HG03045 (cell line): ENCODE results near the gene PLEKHH2.

Source experiments
- ATAC-seq: cut with Tn5 transposase; IDR thresholded peaks from one replicate; pipeline ENCODE4 v1.9.1; 2021; ENCODE audit warnings: mild to moderate bottlenecking, moderate library complexity; ENCODE audit not compliant: unreplicated experiment

PLEKHH2 gene

DNA sequence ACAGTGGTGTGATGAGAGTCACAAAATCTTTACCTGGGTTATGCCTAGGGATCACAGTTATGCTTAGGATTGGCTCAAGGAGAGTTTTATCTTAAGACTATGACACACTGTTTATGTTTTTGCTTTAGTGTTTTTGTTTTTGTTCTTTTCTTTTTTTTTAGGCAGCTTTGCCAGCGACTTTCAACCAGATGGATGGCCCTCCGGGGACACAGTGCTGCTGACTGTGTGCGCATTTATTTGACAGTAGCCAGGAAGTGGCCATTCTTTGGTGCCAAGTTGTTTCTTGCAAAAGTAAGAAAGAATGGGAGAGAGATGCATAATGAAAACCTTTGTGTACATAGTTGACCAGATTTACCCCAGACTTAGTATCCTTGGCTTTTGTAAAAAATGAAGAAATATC is 121.7 kb downstream of the PLEKHH2 start:
- ATAC-seq: no peak

DNA sequence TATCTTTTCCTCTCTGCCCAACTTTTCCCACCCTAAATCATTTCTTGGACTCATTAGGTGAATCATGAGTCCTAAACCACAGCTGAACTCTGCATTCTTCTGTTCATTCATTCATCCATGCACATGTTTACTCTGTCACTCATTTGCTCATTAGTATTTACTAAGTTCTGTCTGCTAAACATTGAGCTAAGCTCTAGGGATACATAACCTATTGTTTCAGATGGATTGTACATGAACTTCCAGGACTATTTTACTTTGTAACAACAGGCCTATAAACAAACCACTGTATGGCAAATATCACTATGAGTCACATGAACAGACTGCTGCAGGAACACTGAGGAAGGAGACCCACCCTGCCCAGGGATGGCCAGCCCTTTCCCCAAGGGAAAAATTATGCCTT is 122.1 kb downstream of the PLEKHH2 start:
- ATAC-seq: no peak

DNA sequence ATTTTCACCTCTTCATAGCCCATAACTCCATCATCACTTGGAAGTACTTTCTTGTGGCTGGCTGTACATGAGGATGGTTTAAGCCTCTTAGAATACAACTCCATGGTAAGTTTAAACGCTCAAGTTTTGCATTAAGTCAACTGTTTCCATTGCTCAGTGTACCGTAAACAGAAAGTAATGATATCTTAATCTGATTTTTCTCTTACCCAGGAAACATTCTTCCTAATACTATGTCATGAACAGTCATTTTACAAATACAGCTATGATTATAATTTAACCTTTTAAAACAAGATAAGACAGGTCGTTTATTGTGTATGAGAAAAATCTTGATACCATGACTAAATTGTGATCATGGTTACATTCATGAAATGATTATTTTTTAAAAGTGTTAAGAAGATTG is 125.2 kb downstream of the PLEKHH2 start:
- no peak for ATAC-seq

DNA sequence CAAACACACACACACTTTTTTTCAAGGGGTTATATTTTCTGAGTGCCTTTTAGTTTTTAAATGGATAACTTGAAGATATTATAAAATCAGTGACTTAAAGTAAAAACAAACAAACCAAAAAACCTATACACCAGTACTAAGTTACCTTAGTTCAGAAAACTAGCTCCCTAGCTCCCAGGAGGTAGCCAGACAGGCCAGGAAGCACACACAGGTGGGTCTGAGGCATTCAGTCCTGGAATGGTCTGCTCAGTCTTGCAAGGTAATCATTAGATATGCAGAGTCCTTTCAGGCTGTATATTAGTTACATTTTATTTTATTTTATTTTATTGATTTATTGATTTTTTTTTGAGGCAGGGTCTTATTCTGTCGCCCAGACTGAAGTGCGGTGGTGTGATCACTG is 126.0 kb downstream of the PLEKHH2 start:
- no peak for ATAC-seq

DNA sequence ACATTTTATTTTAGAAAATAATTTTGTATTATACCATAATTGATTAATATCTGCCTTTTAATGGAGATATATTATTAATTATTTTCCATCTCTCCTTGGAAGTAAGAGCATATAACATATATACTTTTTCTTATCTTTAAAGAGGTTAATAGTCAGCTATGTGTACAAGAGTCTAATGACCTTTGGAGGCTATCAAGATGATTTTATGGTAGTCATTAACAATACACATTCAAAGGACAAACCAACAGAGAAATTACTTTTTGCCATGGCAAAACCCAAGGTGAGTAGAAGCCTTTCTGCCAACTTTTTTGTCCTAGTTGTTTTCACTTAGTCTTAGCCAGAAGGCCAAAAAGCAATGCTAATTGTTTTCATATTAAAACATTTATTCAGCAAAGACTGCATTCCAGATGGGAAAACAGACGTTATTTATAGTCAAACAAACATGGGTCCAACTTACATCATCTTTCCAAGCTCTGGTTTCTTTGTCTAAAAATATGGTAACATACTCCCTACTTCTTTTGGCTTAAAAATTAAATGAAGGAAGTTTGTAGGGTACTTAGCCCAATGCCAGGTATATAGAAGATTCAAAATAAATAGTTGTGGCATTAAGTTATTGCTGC is 127.1 kb downstream of the PLEKHH2 start:
- ATAC-seq: no peak

DNA sequence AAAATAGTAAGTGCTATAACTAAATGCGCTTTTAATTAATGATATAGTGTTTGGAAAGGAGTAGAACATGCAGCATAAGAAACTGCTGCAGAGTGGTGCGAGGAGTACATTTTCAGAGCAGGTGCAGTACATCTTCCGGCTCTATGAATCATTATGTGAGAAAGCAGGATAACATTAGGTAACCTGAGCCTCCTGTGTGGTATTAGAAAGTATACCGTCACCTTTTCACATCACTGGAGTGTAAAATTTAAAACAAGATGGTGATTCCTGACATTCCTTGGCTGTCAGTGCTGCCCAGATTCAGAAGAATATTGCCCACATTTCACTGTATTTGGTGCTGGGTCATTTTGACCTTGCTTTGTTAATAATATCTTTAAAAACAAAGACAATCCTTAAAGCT is 128.9 kb downstream of the PLEKHH2 start:
- no peak for ATAC-seq

DNA sequence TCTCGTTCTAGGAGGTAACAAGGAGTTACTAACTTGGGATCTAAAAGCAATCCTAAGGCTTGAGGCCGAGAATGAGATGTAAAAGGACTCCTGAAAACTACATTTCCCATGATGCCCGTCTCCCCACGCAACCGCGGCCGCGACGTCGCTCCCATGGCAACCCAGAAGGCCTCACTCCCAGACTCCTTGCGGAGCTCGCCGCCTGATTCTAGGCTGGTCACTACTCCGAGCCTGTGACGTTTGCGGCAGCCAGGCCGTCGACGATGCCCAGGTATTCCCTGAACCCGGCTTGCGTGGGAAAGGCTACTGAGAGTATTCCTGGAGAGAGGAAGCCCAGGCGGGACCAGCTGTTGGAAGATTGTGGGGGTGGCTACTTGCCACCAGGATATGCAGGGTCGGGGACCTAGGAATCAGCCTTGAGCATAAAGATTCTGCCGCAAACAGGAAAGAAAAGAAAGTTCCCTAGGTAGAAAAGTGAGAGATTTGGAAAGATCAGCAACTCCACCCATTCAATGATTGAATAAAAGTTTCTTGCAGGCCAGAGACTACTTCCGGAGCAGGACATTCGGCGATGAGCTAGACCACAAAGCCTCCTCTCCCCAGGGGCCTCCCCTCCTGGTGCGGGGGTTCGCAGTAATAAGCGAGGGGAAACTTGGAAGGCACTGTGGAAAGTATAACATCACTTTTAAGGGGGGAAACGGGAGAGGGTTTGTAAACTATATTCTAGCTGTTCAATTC is 137.0 kb downstream of the PLEKHH2 start, which contains the start of gene DYNC2LI1:
TSS of gene DYNC2LI1 (plus strand) at position 164 of the 738 bp plus-strand sequence. CDS start at position 264, 100 bp downstream.
- peak; percentile 99 for ATAC-seq

DNA sequence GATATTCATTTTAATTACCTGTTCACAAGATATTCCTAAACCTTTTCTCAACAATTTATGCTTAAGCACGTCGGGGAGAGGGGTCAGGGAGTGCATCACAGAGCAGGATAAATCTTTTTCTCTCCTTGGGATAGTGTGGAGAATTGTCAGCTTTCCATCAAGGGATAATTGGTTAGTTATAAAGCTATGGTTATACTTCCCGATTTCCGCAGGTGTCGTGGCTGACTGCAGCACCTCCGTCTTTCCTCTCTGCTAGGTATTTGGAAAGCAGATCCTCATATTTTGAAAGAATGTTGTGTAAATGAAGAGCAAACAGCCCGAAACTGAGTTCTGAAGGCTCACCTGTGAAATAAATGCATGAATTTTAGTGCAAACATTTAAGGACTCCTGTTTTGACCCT is 137.6 kb downstream of the PLEKHH2 start:
- ATAC-seq: no peak

DNA sequence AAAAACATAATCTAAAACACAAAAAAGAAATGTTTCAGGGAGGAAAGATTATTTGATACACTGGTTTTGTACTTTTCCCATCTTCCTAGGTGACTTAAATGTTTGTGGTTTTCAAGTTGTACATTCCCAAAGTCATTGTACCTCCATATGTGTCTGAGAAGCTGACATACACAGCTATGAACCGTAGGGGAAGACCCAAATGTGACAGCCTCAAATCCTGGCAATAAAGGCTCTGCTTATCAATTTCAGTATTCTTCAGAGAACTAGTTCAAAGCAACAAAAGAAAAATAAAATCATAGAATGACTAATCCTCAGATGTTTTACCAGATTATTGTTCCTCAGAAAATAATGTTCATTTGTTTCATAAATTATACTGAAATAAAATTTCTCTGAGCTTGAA is 139.3 kb downstream of the PLEKHH2 start:
- ATAC-seq: no peak

DNA sequence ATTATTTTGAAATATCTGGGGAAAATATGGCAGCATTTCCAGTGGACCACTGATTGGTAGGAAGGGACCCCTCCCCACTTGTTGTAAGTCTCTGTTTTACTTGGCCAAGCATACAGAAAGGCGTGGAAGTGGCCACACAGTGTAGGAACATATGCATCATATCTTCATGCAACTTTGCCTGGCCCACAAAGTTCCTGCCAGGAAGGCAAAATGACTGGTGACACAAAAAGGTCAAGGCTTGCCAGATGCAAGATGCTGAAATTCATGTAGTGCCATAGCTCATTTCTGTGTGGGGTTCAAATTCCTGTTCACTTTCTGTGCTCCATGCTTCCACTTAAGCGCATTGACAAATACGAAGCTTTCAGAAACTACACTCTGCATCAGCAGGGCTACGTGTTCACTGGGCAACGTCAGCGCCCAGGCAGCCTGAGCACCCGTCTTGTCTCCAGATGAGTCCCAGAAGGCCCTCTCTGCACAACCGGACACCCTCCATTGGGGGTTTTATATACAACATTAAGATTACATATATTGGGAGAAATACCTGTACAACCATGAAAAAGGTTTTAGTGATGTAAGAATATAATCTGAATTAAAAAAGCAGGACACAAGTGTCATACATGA is 140.4 kb downstream of the PLEKHH2 start:
- no peak for ATAC-seq

DNA sequence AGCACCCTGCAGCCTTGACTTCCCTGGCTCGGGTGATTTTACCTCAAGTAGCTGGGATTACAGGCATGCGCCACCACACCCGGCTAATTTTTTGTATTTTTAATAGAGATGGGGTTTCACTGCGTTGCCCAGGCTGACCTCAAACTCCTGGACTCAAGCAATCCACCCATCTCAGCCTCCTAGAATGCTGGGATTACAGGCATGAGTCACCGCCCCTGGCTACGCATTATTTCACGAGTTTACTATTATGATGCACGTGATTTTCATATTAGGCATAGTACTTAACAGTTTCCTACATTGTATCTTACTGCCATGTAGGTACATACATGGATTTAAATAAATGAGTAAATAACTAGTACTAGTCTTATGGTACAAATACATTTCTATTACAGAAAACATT is 141.2 kb downstream of the PLEKHH2 start:
- ATAC-seq: no peak

DNA sequence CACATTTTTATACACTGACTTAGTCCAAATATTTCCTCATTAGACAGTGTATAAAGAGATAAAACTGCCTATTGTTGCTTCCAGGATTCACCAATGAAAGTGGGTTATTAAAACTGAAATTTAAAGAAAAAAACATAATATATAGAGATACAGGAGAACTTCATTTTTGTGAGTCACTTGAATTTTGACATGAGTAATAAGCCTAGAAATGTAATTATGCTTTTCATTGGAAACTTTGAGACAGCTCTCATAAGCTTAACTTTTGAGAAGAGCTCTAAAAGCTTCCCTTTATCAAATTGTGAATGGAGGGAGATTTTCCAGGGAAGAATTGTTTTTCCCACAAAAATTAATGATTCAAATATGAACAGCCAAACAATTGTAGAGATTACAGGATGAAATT is 150.8 kb downstream of the PLEKHH2 start:
- ATAC-seq: no peak

DNA sequence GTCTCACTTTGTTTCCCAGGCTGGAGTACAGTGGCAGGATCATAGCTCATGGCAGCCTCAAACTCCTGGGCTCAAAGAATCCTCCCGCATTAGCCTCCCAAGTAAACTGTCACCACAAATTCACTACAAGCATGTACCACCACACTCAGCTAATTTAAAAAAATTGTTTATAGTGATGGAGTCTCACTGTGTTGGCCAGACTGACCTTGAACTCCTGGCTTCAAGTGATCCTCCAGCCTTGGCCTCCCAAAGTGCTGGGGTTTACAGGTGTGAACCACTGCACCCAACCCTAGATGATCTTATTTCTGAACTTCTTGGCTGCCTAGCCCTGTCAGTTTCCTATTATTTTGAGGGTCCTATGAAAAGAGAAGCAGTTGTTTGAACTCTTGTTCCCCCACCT is 151.6 kb downstream of the PLEKHH2 start:
- no peak for ATAC-seq

DNA sequence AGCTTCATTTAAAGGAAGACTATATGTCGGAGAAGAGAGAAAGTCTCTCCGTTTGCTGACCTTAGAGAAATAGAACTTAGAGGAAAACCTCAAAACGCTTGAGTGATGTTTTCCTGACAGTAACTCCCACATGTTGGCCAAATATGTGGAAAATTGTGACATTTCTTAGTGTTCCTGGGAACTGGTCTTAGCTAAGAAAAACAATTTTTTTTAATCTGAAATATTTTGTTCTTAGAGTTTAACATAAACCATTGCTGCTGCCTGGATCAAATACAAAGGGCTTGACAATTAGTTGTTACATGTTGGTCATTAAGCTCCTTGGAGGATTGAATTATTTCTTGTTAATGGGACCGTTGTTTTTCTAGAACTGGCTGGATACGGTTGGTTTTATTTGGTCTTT is 153.1 kb downstream of the PLEKHH2 start:
- no peak for ATAC-seq

DNA sequence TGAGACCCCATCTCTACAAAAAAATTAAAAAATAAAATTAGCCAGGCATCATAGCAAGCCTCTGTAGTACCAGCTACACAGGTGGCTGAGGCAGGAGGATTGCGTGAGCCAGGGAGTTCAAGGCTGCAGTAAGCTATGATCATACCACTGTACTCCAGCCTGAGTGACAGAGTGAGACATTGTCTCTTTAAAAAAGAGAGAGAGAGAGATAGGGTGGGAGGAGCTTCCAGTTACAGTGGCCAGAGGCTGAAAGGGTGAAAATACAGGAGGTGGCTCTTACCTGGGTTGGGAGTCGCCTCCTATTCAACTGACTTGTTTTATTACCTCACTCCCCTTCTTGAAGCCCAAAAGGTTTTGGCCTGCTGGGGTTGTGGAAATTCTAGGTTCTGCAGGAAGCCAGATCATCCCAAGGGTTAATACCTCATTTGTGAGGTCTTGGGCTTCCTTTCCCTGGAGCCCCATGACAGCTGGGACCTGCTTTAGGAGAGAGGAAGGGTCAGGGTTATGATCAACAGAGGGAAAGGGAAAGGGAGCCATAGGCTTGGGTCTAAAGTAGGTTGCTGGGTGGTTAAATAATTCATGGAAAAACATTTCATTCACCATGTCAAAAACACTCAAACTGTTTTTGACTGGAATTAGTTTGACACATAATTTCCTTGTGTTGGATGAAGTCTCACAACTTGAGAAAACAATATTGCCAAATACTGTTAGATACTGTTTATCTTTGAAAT is 154.1 kb downstream of the PLEKHH2 start:
- no peak for ATAC-seq

DNA sequence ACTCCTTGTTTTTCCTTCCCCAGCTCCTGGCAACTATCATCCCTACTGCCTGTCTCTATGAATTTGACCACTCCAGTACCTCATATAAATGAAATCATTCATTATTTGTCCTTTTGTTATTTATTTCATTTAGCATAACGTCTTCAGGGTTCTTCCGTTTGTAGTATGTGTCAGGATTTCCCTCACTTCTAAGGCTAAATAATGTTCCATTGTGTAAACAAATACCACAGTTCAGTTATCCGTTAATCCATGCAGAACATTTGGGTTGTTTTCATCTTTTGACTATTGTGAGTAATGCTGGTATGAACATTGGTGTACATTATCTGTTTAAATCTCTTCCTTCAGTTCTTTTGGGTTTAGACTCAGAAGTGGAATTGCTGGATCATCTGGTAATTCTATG is 155.6 kb downstream of the PLEKHH2 start:
- ATAC-seq: no peak

DNA sequence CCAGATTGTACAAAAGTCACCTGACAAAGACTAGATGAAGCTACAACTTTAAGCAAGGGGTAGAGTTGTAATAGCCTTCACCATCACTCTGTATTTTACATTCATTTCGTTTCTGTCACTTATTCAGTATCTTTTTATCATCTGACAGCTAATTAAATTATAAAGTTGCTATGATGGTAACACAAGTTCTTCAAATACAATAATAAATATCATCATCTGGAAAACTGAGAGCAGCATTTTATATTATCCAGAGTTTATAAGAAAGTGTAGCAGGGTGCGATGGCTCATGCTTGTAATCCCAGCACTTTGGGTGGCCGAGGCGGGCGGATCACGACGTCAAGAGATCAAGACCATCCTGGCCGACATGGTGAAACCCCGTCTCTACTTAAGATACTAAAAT is 157.9 kb downstream of the PLEKHH2 start:
- no peak for ATAC-seq

DNA sequence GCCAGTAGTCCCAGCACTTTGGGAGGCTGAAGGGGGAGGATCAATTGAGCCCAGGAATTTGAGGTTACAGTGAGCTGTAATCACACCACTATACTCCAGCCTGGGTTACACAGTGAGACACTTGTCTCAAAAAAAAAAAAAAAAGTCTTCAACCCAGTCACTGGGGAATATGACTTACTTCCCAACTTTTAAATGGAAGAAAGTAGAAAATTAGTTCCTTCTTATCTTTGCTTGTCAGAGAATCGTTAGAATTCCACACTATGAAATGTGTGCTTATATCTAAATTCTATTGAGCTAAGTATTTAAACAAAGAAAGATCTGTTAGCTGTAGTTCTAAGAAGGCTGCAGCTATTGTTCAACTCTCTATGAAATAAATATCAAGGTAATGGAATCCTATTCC is 159.1 kb downstream of the PLEKHH2 start:
- ATAC-seq: no peak

DNA sequence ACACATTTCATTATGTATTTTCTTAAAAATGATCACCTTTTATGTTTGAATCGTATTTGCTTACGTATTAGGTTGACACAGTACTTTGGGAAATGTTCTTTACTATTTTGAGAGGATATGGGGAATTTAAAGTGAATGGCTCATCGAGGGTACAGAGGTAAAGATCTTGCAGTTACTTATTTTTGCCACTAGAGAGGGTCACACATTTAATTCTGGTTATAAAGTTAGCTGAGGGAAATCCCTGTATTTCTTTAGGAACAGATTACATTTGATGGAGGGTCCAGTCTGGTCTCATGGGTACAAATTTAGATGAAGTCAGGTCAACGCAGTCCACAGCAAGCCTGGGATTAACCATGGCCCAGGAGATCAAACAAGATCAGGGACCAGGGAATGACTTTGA is 161.2 kb downstream of the PLEKHH2 start:
- no peak for ATAC-seq

DNA sequence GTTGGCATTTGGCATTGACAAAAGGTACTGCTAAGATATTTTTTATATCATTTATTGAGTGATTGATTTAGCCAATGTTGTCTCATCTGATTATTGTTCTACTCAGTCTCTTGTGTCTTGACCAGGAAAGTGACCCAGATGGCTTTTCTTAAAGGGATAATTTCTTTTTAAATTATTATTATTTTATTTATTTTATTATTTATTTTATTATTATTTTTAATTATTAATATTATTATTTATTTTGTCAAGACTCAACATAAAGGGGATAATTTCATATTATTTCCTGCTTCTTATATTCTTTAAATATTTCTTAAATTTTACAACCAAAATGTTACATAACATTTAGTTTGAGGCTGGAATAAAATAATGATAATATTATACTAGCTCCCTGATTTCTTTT is 163.8 kb downstream of the PLEKHH2 start:
- no peak for ATAC-seq

DNA sequence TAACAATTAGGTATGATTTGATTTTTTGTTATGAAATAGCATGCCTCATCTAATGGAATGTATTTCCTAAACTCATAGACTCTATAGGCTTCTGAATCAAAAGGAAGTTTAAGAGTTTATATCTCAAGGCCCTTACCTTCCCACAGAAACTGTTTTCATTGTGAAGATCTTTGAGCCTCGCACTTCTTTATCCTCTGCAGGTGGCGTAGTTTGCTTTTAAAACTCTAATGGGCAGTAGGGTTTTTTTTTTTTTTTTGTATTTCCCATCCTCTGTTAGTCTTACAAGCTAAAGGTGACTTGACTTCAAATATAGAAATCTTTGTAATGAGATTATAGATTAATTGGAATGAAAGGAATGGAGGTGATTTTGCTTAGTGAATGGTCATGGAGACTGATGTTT is 165.1 kb downstream of the PLEKHH2 start:
- ATAC-seq: no peak

DNA sequence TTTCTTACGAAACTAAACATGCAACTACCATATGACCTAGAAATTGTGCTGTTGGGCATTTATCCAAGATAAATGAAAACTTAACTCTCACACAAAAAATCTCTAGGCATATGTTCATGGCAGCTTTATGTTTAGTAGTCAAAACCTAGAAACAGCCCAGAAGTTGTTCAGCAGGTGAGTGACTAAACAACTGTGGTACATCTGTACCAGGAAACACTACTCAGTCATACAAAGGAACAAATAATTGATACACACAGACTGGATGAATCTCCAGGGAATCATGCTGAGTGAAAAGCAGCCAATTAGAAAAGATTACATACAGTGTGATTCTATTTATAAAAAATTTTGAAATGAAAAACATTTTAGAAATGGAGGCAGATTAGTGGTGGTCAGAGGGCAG is 166.1 kb downstream of the PLEKHH2 start:
- ATAC-seq: no peak
